Measurements from ENCODE around the gene CHST12.
"Not testable (repeated sequence)": the region's sequence is repeated elsewhere in the genome, so short reads cannot be mapped to it uniquely, and the experiment has no call there.

The CHST12 gene

DNA sequence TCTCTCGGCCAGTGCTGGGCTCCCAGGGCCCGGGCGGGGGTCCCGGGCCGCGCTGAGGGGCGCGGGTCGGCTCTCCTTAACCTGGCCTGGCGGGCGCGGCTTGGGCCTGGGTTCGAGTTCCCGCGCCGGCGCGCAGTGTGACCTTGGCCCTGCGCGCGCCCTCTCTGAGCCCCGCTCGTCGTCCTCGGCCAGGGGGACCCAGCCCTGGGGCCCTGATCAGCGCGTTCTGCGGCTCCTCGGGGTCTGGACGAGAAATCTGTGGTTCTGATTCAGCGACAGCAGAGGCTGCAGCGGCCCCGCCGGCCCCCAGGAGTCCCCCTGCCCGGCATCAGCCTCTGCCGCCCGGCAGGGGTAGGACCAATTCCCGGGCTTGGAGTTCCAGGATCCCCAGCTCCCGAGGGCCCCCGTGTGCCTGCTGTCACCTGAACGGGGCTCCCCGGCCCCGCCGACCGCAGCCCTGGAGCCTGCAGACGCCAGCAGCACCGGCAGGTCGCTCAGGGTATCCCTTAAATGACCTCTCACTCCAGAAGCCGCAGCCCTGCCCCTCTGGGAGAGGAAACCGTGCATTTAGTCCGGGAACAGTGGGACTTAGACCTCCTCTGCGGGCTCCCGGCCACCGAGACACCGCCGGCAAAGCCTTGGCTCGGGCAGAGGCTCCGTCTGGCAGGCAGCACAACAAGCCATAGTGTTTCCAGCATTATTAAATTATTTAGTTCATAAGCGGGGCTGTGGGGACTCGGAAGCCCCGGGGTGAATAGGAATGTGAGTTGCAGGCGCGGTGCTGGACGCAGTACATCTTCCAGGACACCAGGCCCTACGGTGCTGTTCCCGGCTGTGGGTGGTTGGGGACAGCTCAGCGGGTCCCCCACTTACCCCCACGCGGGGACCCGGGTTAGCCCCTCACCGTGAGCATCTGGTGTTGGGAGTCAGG, 572 bp downstream of the CHST12 start:
- peak; percentile 42 for DNase-seq (ENCODE audit: low spot score)

- no peak for DNase-seq (ENCODE audit: low spot score)
Observed at GRCh38 chr7:2404714-2405119, 1.3 kb downstream of the CHST12 start.

- no peak for DNase-seq (ENCODE audit: low spot score)
Observed at GRCh38 chr7:2405201-2405600, 1.8 kb downstream of the CHST12 start.

GRCh38 chr7:2405601-2406345, 2.4 kb downstream of the CHST12 start:
- no peak for DNase-seq (ENCODE audit: low spot score)

GRCh38 chr7:2409745-2410414, 6.5 kb downstream of the CHST12 start:
- DNase-seq (ENCODE audit: low spot score) = peak; percentile 40

DNA sequence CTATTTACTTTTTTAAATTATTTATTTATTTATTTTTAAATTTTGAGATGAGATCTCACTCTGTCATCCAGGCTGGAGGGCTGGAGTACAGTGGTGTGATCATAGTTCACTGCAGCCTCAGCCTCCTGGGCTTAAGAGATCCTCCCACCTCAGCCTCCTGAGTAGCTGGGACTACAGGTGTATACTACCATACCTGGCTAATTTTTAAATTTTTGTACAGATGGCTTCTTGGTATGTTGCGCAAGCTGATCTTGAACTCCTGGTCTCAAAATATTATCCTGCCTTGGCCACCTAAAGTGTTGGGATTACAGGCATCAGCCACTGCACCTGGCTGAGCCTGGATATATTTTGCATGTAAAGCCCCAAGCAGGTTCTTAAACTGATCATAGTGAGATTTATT, 7.6 kb downstream of the CHST12 start:
- DNase-seq (ENCODE audit: low spot score) = no peak

- no peak for DNase-seq (ENCODE audit: low spot score)
Observed at GRCh38 chr7:2411815-2412586, 8.6 kb downstream of the CHST12 start.

GRCh38 chr7:2412587-2413201, 9.3 kb downstream of the CHST12 start:
- no peak for DNase-seq (ENCODE audit: low spot score)

- no peak for DNase-seq (ENCODE audit: low spot score)
Observed at GRCh38 chr7:2416063-2416462, 12.7 kb downstream of the CHST12 start.

- no peak for DNase-seq (ENCODE audit: low spot score)
Observed at GRCh38 chr7:2416650-2417049, 13.2 kb downstream of the CHST12 start.

- not testable (repeated sequence) for DNase-seq (ENCODE audit: low spot score)
Observed at GRCh38 chr7:2417178-2417577, 13.8 kb downstream of the CHST12 start.

DNA sequence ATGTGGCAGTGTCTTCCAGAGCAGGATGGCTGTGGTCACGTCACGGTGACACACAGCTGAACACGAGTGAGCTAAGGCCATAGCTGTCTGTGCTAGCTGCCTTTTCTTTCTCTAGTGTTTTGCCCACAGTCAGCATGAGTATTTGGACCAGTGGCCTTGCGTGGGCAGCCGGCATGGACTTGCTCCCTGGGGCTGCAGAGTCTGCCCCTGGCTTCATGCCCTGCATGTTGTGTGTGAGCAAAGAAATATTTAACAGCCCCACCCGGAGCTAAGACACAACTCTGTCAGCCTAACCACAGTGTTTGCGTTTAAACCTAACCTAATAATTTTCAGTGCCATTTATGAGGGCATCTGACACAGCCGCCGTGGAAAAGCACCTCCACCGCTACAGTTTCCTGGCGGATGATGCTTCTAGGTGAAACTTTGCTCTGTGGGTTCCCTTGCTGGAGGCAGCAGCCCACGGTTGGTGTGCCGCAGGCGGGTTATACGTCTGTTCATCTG, 14.6 kb downstream of the CHST12 start:
- DNase-seq (ENCODE audit: low spot score) = no peak

DNA sequence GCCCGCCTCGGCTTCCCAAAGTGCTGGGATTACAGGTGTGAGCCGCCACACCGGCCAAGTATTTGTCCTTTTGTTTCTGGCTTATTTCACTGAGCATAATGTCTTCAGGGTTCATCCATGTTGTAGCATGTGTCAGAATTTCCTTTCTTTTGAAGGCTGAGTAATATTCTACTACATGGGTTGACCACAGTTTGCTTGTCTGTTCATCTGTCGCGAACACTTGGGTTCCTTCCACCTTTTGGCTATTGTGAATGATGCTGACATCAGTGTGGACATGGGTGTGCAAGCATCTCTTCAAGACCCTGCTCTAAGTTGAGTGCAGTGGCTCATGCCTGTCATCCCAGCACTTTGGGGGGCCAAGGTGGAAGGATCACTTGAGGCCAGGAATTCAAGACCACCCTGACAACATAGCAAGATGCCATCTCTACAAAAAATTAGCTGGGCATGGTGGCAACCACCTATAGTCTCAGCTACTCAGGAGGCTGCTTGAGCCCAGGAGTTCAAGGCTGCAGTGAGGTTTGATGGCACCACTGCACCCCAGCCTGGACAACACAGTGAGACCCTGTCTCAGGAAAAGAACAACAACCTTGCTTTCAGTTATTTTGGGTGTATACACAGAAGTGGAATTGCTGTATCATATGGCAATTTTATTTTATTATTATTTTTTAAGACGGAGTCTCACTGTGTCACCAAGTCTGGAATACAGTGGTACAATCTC, 17.0 kb downstream of the CHST12 start:
- DNase-seq (ENCODE audit: low spot score) = no peak

DNA sequence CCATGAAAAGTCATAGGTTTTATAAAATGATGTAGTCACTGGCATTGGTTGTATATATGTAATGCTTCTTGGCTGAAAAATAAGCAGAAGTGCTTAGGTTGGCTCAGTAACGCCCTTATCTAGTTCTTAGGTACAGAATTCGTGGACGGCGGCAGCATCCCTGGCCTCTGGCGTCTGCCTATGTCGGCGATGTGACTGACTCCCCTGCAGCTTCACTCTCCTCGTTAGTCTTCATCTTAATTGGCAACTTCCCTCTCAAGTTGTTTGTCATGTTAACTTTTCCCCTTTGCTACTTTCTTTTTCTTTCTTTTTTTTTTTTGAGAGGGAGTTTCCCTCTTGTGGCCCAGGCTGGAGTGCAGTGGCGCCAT, 18.5 kb downstream of the CHST12 start:
- DNase-seq (ENCODE audit: low spot score) = no peak

DNA sequence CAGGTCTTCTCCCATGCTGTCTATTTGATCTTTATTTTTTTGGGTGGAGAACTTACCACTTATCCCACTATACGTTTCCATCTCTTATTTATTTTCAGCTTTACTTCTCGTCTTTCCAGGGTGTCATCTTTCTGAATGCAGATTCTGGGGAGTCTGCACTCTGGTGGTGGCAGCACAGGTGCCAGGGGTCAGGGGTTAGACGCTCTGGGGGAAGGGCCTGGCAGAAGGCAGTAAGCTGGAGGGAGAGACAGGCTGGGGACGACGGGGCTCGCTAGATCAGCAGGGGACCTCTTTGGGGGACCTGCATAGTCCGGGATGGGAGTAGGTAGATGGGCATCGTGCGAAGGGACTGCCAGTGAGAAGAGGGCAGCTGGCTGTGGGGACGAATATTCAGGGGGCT, 22.3 kb downstream of the CHST12 start:
- DNase-seq (ENCODE audit: low spot score) = no peak

DNA sequence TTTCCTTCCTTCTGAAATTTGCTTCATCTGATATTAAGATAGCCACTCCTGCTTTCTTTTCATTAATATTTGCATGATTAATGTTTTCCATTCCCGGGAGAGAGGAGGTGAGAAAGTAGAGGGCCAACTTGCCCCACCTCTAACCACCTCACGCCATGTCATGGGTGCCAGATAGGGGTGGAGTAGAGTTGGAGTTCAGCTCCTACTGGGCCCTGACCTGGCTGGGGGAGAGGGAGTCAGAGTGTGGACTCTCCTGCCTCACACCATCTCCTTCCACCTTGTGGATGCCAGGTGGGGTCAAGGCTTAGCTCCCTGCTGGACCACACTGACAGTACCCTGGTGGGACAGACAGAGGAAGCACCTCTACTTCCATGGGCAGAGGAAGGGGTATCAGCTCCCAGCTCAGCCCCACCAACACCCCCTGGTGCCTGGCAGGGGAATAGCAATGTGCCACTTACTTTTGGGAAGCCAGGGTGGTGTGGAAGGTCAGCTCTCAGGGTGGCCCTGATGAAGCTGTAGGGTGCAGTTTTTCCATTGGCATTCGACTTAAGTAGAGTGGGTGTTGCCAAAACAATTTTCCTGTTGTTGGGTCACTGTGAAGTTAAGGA, 28.0 kb downstream of the CHST12 start:
- DNase-seq (ENCODE audit: low spot score) = no peak

GRCh38 chr7:2432910-2433712, 29.7 kb downstream of the CHST12 start:
- DNase-seq (ENCODE audit: low spot score) = no peak

GRCh38 chr7:2433713-2434550, 30.5 kb downstream of the CHST12 start:
- DNase-seq (ENCODE audit: low spot score) = no peak

Data from SK-N-DZ (cell line).